EH (cell line): ENCODE data around the gene ATF6.

Experiments used
- DNase-seq: peaks from one replicate; pipeline ENCODE4 v3.0.0-alpha.2; 2015; ENCODE audit warnings: low read depth

The ATF6 gene

GRCh38 chr1:161834967-161835550 lies 68.9 kb downstream of the ATF6 start:
- DNase-seq: no peak

GRCh38 chr1:161836018-161836417 lies 69.9 kb downstream of the ATF6 start:
- peak; percentile 59 for DNase-seq

GRCh38 chr1:161838362-161838761 lies 72.2 kb downstream of the ATF6 start:
- no peak for DNase-seq

GRCh38 chr1:161838885-161839284 lies 72.8 kb downstream of the ATF6 start:
- DNase-seq: no peak

- DNase-seq: no peak
These were observed 73.5 kb downstream of the ATF6 start for GRCh38 chr1:161839591-161839990.

- peak; percentile 39 for DNase-seq
These were observed 74.2 kb downstream of the ATF6 start for GRCh38 chr1:161840363-161840762.

- DNase-seq: peak; percentile 76
These were observed 77.0 kb downstream of the ATF6 start for GRCh38 chr1:161843156-161843555.

GRCh38 chr1:161844696-161845095 lies 78.6 kb downstream of the ATF6 start:
- DNase-seq: no peak

GRCh38 chr1:161848676-161849075 lies 82.6 kb downstream of the ATF6 start:
- DNase-seq: peak; percentile 46

- no peak for DNase-seq
These were observed 83.4 kb downstream of the ATF6 start for GRCh38 chr1:161849518-161849917.

GRCh38 chr1:161855260-161855659 lies 89.1 kb downstream of the ATF6 start:
- no peak for DNase-seq

GRCh38 chr1:161858271-161858670 lies 92.2 kb downstream of the ATF6 start:
- no peak for DNase-seq

GRCh38 chr1:161863549-161863948 lies 97.4 kb downstream of the ATF6 start:
- no peak for DNase-seq

GRCh38 chr1:161864577-161864976 lies 98.5 kb downstream of the ATF6 start:
- DNase-seq: peak; percentile 69

- DNase-seq: no peak
These were observed 100.1 kb downstream of the ATF6 start for GRCh38 chr1:161866241-161866640.

GRCh38 chr1:161868832-161869231 lies 102.7 kb downstream of the ATF6 start:
- no peak for DNase-seq

- no peak for DNase-seq
These were observed 103.2 kb downstream of the ATF6 start for GRCh38 chr1:161869291-161869690.

GRCh38 chr1:161872506-161872905 lies 106.4 kb downstream of the ATF6 start:
- DNase-seq: peak; percentile 9

GRCh38 chr1:161879261-161879660 lies 113.1 kb downstream of the ATF6 start:
- DNase-seq: no peak

GRCh38 chr1:161884475-161884874 lies 118.4 kb downstream of the ATF6 start:
- no peak for DNase-seq

GRCh38 chr1:161885003-161885402 lies 118.9 kb downstream of the ATF6 start:
- DNase-seq: peak; percentile 84

GRCh38 chr1:161885759-161886158 lies 119.6 kb downstream of the ATF6 start:
- DNase-seq: no peak

GRCh38 chr1:161886589-161886988 lies 120.5 kb downstream of the ATF6 start:
- DNase-seq: no peak

- no peak for DNase-seq
These were observed 121.7 kb downstream of the ATF6 start for GRCh38 chr1:161887730-161888287.
